ENCODE results near the gene KCTD20. TPM values are rescaled to one million over a fixed set of nuclear protein-coding genes. Genes with fewer than 3 reads are reported as not detected.

The KCTD20 gene
- total and polyA plus RNA-seq, 10 of the 15 experiments (the other 5 are each of a cell fraction or from before 2014, with no cell fraction given) = 18.1 to 77.0 (median 50.5) TPM

- TF ChIP-seq PKNOX1 (IDR thresholded peaks at IDR 0.05) (no peak), NFYB (IDR thresholded peaks at IDR 0.05; ENCODE audit: insufficient read depth, low read depth, low read length) (no peak), ATF2 (IDR thresholded peaks at IDR 0.05; ENCODE audit: low read length) (no peak), POLR2AphosphoS5 (IDR thresholded peaks at IDR 0.05; ENCODE audit: low read length) (peak; percentile 87), HCFC1 (IDR thresholded peaks at IDR 0.05; ENCODE audit: low read length) (peak; percentile 55), SIN3A (IDR thresholded peaks at IDR 0.05; ENCODE audit: low read depth, low read length) (no peak), SIX5 (IDR thresholded peaks at IDR 0.05; ENCODE audit: low read depth, low read length, severe bottlenecking) (peak; percentile 32), ZZZ3 (IDR thresholded peaks at IDR 0.05; ENCODE audit: control insufficient read depth, insufficient read length, low read depth) (no peak), ATF3 (IDR thresholded peaks at IDR 0.05; ENCODE audit: borderline replicate concordance, extremely low read depth, low read depth, low read length) (no peak), MYB (IDR thresholded peaks at IDR 0.05; ENCODE audit: borderline replicate concordance, low read depth, low read length) (no peak), LARP7 (IDR thresholded peaks at IDR 0.05) (peak; percentile 87), IRF4 (IDR thresholded peaks at IDR 0.05; ENCODE audit: low read depth, low read length) (no peak), YBX1 (IDR thresholded peaks at IDR 0.05) (no peak), SMAD1 (IDR thresholded peaks at IDR 0.05; ENCODE audit: low read depth, partially characterized antibody) (no peak), ZNF207 (IDR thresholded peaks at IDR 0.05; ENCODE audit: borderline replicate concordance) (peak; percentile 70; the same call in 1 of the 2 replicates), TCF3 (IDR thresholded peaks at IDR 0.05; ENCODE audit: borderline replicate concordance, insufficient read depth, low read depth, low read length) (peak; percentile 89), PML (IDR thresholded peaks at IDR 0.05; ENCODE audit: low read length) (peak; percentile 66; the same call in 1 of the 2 replicates), EP300 (IDR thresholded peaks at IDR 0.05; ENCODE audit: borderline replicate concordance in 1 of 2, control insufficient read depth in 1 of 2, low read depth in 2 of 2, low read length in 2 of 2) (peak; percentile 32 to 56; a peak in 1 of 4 replicates), PRDM15 (CRISPR knock-in tag; IDR thresholded peaks at IDR 0.05) (no peak), IRF3 (IDR thresholded peaks at IDR 0.05) (peak; percentile 26; the same call in 1 of the 2 replicates), KLF5 (IDR thresholded peaks at IDR 0.05; ENCODE audit: partially characterized antibody) (peak; percentile 85)
These were observed at the start of gene KCTD20, which contains the start of gene PXT1 (continued) for GRCh38 chr6:36442671-36443470.
